Measurements from ENCODE around the gene RAB27A. TPM values are rescaled to one million over a fixed set of nuclear protein-coding genes. Genes with fewer than 3 reads are reported as not detected.
"Not testable (repeated sequence)": the region's sequence is repeated elsewhere in the genome, so short reads cannot be mapped to it uniquely, and the experiment has no call there.

RAB27A gene
- total RNA-seq, 1 donor from 2014 or later: 26.7 TPM

- DNase-seq: no peak
- no peaks in the 10 kb centered on the region for H3K27me3 Mint-ChIP-seq
- ChIA-PET POLR2A (no interaction called here), CTCF (interaction anchor here (1.1 kb wide), 1 partner anchor 35 kb away, joined by 3 read pairs; no protein-coding TSS in a partner anchor)
- H3K27ac Mint-ChIP-seq: no peak overlapping the region
- H3K9me3 Mint-ChIP-seq: no peaks in the 10 kb centered on the region
- ATAC-seq (ENCODE audit: low read depth): no peak
- peaks cover 5% of the 10 kb centered on the region for H3K36me3 Mint-ChIP-seq (ENCODE audit: low read depth)
- H3K4me1 Mint-ChIP-seq: peaks cover 61% of the 10 kb centered on the region
- no peak for TF ChIP-seq CTCF (IDR thresholded peaks at IDR 0.05)
- intact Hi-C loops (cut with micrococcal nuclease): no loop called here
- H3K4me3 Mint-ChIP-seq: no peak overlapping the region
These were observed 36.0 kb downstream of the RAB27A start for GRCh38 chr15:55253580-55253979.

- CTCF ChIA-PET: interaction anchor here (1.0 to 1.1 kb wide), 2 partner anchors 19 to 33 kb away, joined by 3 read pairs; no protein-coding TSS in a partner anchor
- POLR2A ChIA-PET: interaction anchor here (0.7 kb wide), 1 partner anchor 15 kb away, joined by 5 read pairs; no protein-coding TSS in a partner anchor
- H3K36me3 Mint-ChIP-seq (ENCODE audit: low read depth); H3K27me3 Mint-ChIP-seq; H3K4me3 Mint-ChIP-seq; H3K27ac Mint-ChIP-seq; intact Hi-C loops (cut with micrococcal nuclease); H3K9me3 Mint-ChIP-seq; ATAC-seq (ENCODE audit: low read depth); DNase-seq: not testable (repeated sequence)
- peaks cover 47% of the 10 kb centered on the region for H3K4me1 Mint-ChIP-seq
These were observed 37.4 kb downstream of the RAB27A start for GRCh38 chr15:55252201-55252600.

- TF ChIP-seq CTCF (IDR thresholded peaks at IDR 0.05): no peak
- Mint-ChIP-seq H3K9me3 (no peaks in the 10 kb centered on the region), H3K4me1 (peaks cover 35% of the 10 kb centered on the region), H3K27me3 (no peaks in the 10 kb centered on the region), H3K4me3 (no peak overlapping the region), H3K36me3 (ENCODE audit: low read depth) (peaks cover 10% of the 10 kb centered on the region), H3K27ac (no peak overlapping the region)
- intact Hi-C loops (cut with micrococcal nuclease): no loop called here
- ChIA-PET POLR2A (interaction anchor here (1.1 to 2.1 kb wide), 2 partner anchors 17 to 34 kb away, joined by 3 to 7 read pairs; no protein-coding TSS in a partner anchor), CTCF (interaction anchor here (0.9 kb wide), 1 partner anchor 33 kb away, joined by 4 read pairs; no protein-coding TSS in a partner anchor)
- DNase-seq (no peak), ATAC-seq (ENCODE audit: low read depth) (no peak)
These were observed 38.7 kb downstream of the RAB27A start for GRCh38 chr15:55250941-55251340.

- H3K27me3 Mint-ChIP-seq: no peaks in the 10 kb centered on the region
- no peaks in the 10 kb centered on the region for H3K9me3 Mint-ChIP-seq
- no peak overlapping the region for H3K27ac Mint-ChIP-seq
- CTCF ChIA-PET: interaction anchor here (0.9 kb wide), 1 partner anchor 32 kb away, joined by 4 read pairs; no protein-coding TSS in a partner anchor
- peaks cover 10% of the 10 kb centered on the region for H3K36me3 Mint-ChIP-seq (ENCODE audit: low read depth)
- intact Hi-C loops (cut with micrococcal nuclease): no loop called here
- TF ChIP-seq CTCF (IDR thresholded peaks at IDR 0.05): no peak
- DNase-seq: no peak
- peaks cover 29% of the 10 kb centered on the region for H3K4me1 Mint-ChIP-seq
- ATAC-seq (ENCODE audit: low read depth): no peak
- H3K4me3 Mint-ChIP-seq: no peak overlapping the region
- POLR2A ChIA-PET: interaction anchor here (1.1 to 2.1 kb wide), 2 partner anchors 17 to 35 kb away, joined by 3 to 7 read pairs; no protein-coding TSS in a partner anchor
These were observed 39.2 kb downstream of the RAB27A start for GRCh38 chr15:55250392-55250791.

- CTCF ChIA-PET; ATAC-seq (ENCODE audit: low read depth); H3K27ac Mint-ChIP-seq; H3K9me3 Mint-ChIP-seq; H3K27me3 Mint-ChIP-seq; DNase-seq; H3K4me3 Mint-ChIP-seq; intact Hi-C loops (cut with micrococcal nuclease): not testable (repeated sequence)
- peaks cover 24% of the 10 kb centered on the region for H3K4me1 Mint-ChIP-seq
- POLR2A ChIA-PET: interaction anchor here (1.1 to 2.1 kb wide), 2 partner anchors 18 to 35 kb away, joined by 3 to 7 read pairs; no protein-coding TSS in a partner anchor
- H3K36me3 Mint-ChIP-seq (ENCODE audit: low read depth): peaks cover 10% of the 10 kb centered on the region
These were observed 39.7 kb downstream of the RAB27A start for GRCh38 chr15:55249885-55250284.

- Mint-ChIP-seq H3K27me3 (no peaks in the 10 kb centered on the region), H3K4me3 (no peak overlapping the region), H3K4me1 (peaks cover 20% of the 10 kb centered on the region), H3K27ac (no peak overlapping the region), H3K9me3 (no peaks in the 10 kb centered on the region), H3K36me3 (ENCODE audit: low read depth) (peaks cover 12% of the 10 kb centered on the region)
- DNase-seq (no peak), ATAC-seq (ENCODE audit: low read depth) (no peak)
- ChIA-PET POLR2A (interaction anchor here (2.1 kb wide), 1 partner anchor 19 kb away, joined by 7 read pairs; no protein-coding TSS in a partner anchor), CTCF (no interaction called here)
- intact Hi-C loops (cut with micrococcal nuclease): no loop called here
- no peak for TF ChIP-seq CTCF (IDR thresholded peaks at IDR 0.05)
These were observed 40.7 kb downstream of the RAB27A start for GRCh38 chr15:55248895-55249294.
